GM19455 (cell line): ENCODE data around the gene PRPH2.
"Not testable (repeated sequence)": the region's sequence is repeated elsewhere in the genome, so short reads cannot be mapped to it uniquely, and the experiment has no call there.

Experiments
- ATAC-seq: cut with Tn5 transposase; IDR thresholded peaks from one replicate; pipeline ENCODE4 v1.9.1; 2021; ENCODE audit not compliant: unreplicated experiment

The PRPH2 gene

DNA sequence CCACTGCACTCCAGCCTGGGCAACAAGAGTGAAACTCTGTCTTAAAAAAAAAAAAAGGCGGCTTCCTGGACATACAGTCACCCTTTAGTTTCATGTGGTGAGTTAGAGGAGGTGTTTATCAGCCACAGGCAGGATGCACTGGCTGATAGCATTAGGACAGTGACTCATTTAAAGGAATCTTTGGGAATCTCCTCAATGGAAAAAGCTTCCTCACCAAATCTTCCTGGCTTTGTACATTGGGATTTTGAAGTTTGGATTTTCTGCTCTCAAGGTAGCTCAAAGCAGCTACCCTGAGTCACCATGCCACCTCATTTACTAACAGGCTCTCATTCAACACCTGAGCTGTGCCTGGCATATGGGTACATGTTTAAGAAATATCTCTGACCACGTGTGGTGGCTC, 20.2 kb downstream of the PRPH2 start:
- ATAC-seq = no peak

DNA sequence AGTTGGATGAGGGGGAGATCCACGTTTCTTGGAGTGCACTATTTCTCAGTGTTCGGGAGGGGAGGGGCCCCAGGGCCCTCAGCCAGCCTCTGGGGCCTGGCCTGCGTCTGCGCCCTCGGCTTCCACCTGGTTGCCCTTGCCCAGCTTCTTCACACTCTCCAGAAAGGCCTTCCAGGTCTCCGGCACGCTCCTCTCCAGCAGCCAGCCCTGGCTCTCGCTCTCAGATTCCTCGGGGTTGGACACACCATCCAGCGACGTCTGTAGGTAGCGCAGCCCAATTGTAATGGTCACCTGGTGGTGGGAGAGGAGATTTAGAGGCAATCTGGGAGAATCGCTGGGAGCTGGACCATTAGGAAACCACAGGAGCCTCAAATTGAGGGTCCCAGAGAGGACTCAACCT, 24.2 kb downstream of the PRPH2 start:
- ATAC-seq = no peak

DNA sequence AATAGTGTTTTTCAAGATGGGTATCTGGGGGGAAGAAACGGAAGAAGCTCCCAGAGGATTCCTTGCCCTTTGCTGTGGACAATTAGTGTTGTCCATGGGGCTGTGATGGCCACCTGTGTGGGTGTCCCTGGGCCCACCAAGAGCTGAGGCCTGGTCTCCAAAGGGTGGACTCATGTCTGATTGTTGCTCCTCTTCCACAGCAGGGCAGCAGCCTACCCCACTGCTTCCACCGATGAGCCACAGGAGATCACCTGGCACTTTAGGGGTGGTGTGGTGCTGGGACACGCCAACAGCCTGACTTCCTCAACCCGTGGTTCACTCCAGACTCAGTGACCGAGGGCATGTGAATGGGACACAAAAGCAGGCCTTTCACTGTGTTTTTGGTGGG, 25.1 kb downstream of the PRPH2 start:
- no peak for ATAC-seq

DNA sequence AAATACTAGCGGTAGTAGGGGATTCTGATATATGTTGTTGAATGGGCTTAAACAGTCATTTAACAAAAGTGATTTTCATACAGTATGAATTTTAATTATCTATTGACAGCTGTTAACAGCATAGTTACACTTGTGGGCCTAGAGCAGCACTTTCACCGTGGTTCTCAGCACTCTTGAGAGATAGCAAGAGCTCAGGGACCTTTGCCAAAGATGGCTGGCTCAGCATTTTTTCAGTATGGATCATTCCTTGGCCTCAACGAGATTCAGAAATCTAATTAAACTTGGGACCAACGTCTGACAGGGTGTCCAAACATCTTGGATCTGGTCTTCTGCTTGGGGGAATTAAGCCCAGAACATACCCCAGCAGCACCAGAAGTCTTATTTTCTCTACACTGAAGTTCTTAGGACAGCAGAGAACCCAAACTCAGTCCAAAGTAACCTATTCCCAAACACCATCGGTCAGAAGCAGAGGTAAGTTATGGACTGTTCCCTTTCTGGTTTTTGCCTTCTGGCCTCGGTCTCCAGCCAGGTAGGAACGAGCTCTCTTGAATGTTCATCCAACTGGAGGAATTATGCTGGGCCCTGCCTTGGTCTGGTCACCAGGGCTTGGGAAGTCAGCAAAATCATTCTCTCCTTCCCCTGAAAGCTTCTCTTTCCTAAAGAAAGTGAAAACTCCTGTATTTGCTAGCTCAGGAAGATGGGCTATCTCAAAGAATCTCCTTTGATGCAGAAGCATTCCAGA, 25.7 kb downstream of the PRPH2 start:
- no peak for ATAC-seq

DNA sequence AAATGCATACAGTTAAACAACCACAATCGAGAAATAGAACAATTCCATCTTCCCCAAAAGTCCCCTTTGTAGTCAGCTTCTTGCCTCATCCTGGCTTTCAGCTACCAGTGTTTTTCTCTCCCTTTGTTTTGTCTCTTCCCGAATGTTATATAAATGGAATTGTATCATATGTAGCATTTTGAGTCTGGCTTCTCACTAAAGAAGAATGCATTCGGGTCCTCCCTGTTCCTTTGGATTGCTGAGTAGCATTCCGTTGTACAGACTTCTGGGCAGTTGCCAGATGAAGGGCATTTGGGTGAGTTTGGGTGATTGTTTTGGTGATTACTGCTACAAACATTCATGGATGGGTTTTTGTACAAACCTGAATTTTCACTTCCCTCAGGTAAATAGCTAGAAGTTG, 27.8 kb downstream of the PRPH2 start:
- ATAC-seq = no peak

DNA sequence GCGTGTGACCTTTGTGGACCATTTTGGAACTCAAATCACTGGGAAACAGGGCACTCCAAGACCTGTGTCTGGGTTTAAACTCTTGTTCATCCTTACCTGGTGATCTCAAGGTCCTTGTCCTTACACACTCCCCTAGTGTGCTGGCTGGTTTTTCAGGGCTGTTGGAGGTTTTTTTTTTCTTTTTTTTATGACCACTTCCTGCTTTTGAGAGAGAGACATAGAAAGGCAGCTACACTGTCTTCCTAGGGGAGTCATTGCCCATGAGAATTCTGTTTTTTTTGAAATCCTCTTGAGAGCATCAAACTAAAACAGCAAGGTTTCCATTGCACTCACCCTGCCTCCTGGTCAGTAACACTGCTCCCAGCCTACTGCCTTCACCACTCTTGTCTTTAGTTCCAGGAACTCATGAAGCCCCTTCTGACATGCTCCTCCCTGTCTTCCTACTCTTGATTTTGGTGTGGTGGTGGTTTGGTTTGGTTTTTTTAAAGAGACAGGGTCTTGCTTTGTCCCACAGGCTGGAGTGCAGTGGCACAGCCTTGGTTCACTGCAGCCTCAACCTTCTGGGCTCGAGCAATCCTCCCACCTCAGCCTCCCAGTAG, 28.6 kb downstream of the PRPH2 start:
- ATAC-seq = no peak

DNA sequence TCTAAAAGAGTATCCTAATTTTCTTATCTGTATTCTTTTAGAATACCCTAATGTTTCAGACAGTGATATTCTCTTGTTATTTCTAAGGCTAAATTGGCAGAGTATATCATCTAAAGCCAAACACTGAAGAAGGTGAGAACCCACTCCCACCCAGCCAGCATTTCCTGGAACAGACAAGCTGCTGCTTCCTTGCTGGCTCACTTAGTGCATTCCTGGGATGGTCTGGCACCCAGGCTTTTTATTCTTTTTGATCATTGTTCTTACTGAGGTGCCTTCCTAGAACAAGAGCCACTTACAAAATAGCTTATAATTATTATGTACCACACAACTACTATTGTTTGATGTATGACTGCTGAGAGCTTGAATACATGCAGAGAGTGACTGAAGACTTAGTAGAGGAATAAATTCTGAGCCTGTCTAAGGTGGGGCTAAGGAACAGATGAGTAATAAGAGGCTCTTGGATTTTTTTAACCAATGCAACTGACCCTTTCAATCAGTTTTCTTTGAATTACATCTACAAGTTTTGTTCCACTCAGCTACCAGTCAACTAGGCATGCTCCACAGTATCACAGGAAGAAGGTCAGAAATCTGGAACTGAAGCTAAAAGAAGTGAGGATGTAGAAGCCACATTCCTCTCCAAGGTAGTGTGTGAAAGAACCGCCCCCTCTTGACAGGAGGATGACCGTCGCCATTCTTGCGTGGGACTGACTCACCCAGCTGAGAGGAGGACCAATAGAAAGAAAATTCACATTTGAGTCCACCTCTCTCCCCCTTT, 30.1 kb downstream of the PRPH2 start:
- no peak for ATAC-seq

DNA sequence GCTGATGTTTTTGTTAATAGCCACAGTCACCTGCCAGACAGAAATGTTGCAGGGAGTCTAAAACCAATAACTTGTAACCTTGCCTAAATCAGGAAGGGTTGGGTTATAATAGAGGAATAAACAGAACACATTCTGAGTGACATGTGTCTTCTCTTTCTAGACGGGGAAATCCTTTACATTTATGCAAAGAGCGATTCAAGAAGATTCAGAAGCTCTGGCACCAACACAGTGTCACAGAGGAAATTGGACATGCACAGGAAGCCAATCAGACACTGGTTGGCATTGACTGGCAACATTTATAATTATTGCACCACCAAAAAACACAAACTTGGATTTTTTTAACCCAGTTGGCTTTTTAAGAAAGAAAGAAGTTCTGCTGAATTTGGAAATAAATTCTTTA, 31.5 kb downstream of the PRPH2 start:
- ATAC-seq = no peak

DNA sequence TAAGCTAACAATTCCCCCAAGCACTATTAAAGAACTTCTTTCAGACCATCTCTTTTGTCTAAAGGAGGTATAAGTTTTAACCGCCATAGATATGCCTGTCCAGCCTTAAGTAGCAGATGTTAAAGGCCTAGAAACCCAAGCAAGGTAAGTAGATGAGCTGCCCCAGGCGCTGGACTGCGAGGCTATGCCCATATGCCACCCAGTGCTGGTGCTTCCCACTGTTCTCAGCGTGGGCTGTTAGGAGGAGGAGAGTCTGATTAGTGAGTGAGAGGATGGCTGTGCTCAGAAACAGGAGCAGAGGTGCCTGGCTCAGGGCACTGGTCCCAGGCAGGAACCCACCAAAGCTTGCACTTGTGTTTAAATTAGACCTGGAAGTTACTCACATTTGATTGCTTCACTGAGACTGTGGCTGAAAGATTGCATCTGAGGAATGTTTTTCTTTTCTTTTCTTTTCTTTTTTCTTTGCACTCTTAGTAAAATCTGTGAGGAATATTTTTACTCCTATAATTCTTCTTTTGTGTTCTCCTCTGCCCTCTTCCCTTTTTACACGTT, 32.2 kb downstream of the PRPH2 start:
- ATAC-seq = no peak

DNA sequence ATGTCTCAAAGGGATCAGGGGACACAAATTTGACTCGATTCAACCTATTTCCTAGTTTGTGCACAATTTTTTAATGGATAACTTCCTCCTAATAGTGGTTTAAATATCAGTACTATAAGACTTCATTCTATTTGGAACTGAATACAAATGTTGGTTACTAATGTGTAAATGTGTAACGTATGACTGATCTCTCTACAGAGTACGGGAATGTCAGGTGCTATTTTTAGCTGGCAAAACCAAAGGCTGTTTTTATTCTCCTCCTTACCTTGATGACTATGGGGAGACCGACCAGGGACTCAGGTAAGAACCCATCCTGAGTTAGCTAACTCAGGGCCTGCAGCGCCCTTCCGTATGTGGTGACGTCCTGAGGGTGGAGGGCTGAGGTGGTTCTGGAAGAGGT, 33.0 kb downstream of the PRPH2 start:
- ATAC-seq = no peak

DNA sequence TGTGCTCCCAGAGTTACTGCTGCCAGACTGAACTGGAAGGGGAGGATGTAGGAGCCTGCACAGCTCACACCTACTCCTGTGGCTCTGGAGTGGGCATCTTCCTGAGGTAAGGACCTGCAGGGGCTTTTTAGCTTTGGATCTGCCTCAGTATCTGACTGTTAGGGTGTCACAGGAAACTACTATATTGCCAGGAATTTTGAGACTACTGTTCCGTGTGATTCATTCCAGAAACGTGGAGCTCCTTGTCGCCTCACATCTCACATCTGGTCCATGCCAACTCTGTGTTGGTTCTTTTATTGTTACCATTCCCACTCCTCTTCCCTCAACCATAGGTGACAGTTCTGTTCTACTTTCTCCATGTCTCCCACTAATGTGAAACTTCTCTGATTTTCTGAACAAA, 34.1 kb downstream of the PRPH2 start:
- no peak for ATAC-seq

DNA sequence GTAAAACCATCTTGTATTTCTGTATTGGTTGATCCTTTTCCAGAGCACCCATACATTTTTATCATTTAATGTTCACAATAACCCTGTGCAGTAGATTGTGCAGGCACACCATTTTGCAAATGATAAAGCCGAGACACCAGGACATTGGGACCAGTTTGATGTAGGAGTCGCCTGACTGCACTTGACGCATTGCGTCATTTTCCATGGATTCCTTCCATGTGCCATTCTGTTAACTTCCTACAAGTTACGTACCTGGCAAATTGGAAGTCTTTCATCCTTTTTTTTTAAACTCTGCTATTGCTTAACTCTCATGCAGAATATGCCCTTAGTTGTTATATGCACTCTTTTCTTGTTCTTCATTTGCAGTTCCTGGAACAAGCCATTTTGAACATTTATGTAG, 43.0 kb downstream of the PRPH2 start:
- no peak for ATAC-seq

DNA sequence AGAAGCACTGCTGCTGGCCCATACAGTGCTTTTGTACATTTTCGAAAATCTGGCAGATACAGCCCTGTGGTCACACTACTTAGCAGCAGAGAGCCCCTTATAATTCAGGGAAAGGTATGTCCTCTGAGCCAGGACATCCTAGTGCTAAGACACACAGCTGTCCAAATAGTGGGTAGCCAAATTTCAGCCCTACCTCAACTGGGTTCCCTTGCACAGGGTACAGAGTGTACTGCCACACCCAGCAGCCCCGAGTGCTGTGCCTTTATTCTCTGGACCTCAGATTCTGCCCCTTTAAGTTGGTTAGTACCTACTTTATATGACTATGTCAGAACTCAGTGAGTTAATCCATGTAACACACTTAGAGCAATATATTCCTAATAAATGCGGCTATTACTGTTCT, 47.6 kb downstream of the PRPH2 start:
- ATAC-seq = no peak

DNA sequence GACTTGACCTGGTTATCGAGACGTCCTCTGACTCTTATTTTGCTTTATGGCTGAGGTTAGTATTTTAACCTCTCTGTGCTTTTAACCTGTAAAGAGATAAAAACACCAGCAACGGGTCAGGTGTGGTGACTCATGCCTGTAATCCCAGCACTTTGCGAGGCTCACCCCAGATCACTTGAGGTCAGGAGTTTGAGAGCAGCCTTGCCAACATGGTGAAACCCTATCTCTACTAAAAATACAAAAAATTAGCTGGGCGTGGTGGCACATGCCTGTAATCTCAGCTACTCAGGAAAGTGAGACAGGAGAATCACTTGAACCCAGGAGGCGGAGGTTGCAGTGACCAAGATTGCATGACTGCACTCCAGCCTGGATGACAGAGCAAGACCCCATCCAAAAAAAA, 48.0 kb downstream of the PRPH2 start:
- ATAC-seq = not testable (repeated sequence)

DNA sequence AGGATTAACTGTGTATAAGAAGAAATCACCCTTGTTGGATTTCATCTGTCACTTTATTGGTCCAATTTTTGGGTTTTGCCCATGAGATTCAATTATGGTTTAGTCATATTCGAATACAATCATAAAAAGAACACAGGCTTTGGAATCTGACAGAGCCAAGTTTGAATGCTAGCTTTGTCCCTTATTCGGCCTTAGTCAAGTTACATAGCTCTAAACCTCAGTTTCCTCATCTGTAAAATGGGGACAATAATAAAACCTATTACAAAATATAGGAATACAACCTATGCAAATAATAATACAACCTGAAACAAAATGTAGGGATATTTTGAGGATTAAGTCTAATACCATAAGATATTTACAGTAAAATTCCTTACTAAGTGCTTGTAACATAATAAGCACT, 57.7 kb downstream of the PRPH2 start:
- no peak for ATAC-seq

DNA sequence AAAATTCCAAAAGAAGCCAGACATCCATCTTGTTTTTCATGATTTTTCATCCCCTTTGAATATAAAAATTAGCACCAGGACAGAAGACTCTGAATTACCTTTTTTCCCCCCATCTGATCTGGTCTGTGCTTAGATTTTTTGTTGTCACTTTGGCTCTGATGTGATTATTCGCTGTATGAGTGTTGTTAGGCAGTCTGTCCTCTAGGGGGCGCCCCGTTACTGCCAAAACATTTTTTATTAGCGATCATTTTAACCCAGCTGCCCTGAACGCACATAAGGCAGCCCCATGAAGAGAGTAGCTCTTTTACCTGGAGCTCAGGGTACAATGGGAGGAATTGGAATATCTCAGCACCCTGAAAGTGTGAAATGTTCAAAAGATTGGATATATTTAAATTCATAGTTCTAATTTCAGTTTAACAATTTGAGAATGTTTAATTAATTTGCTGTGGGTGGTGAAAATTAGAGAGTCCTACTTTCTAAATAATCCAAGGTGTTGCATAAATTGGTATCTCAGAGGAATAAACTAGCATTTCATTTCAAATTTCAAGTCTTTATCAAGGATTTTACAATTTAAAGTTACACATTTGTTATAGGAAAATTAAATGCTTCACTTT, 60.8 kb downstream of the PRPH2 start:
- ATAC-seq = no peak

DNA sequence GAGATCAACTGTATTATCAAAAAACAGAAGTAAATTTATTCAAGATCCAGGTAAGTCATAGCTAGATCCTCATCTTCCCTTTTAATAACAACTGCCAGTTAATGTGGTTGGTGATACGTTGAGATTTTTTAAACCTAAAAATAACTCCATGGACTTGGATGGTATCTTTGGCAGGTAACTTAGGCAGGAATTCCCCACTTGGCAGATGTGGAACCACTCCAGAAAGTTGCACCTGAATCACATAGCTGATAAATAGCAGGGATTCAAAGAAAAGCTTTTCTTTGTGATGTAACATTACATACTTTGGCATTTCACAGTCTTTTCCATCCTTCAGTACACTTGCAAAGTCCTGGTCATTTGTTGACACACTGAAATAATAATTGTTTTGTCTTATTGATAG, 62.6 kb downstream of the PRPH2 start:
- no peak for ATAC-seq

DNA sequence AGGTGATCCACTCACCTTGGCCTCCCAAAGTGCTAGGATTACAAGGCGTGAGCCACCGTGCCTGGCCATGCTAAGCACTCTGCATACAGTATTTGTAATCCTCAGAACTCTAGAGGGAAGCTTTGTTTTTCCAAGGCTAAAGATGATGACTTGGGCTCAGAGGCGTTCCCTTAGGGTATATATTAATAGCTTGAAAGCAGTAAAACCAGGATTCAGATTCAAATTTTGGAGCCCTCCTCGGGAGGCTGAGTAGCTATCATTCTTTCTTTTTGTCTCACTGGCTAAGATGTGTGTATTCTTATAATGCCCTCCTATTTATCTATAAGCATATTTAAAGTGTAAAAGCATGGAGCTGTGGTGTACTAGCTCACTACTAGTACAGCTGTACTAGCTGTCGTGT, 68.5 kb downstream of the PRPH2 start:
- ATAC-seq = no peak

DNA sequence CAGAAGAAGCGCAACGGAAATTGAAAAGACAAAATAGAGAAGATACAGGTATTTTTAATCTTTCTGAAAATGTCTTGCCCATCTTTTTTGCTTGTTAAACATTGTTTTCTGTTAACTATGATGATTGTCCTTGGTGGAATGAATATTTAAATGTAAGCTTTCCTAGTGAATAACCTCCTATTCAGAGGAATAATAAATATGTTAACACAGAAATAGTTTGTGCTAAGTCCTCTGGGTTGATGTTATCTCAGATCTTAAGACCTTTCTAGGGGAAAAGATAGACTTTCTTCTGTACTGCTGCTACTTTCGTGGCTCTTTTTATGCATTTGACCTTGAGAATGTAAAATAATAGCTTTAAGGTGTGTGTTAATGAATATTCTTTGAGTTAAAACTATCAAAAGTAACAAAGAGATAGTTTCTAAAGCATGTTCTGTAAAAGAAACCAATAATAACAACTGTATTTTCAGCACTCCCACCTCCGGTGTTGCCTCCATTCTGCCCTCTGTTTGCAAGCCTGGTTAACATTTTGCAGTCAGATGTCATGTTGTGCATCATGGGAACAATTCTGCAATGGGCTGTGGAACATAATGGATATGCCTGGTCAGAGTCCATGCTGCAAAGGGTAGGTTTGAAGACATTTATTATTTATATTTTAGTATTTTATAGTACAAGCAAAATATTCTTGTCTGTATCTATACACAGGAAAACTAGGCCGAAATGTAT, 70.2 kb downstream of the PRPH2 start:
- ATAC-seq = no peak
